HL-60 (cell line): ENCODE results near the gene RPAP3.

Source experiments
- DNase-seq, 2 experiments: peaks; one replicate each; pipeline ENCODE4 v3.0.0-alpha.2; 2010 to 2020; ENCODE audit warnings: low read depth in 1 of 2, low spot score in 1 of 2
- H3K27ac ChIP-seq: fragments of 250-450 bp; sonication (Bioruptor Pico); replicated peaks from 2 replicates; pipeline ENCODE4 v1.5.1; 2020; ENCODE audit warnings: mild to moderate bottlenecking, moderate library complexity
- H3K27me3 ChIP-seq: fragments of 250-450 bp; sonication (Bioruptor Pico); 2 replicates; pipeline ENCODE4 v1.5.1; 2021; ENCODE audit warnings: mild to moderate bottlenecking, moderate library complexity; ENCODE audit not compliant: insufficient read depth, poor library complexity, severe bottlenecking
- H3K4me3 ChIP-seq: replicated peaks from 2 replicates; pipeline ENCODE4 v1.5.1; 2011; ENCODE audit warnings: mild to moderate bottlenecking, control low read depth, low read length; ENCODE audit not compliant: insufficient read depth
- CTCF ChIP-seq: IDR thresholded peaks from one replicate; pipeline ENCODE4 v1.5.1; 2011; ENCODE audit warnings: low read length, control low read depth, inconsistent platforms; ENCODE audit not compliant: insufficient read depth
- GABPA ChIP-seq: IDR thresholded peaks from 2 replicates; pipeline ENCODE4 v1.6.1; 2012; ENCODE audit warnings: low read depth
- POLR2AphosphoS5 ChIP-seq: IDR thresholded peaks from 2 replicates; pipeline ENCODE4 v1.6.1; 2012; ENCODE audit warnings: low read depth
- REST ChIP-seq: IDR thresholded peaks from 2 replicates; pipeline ENCODE4 v1.6.1; 2012; ENCODE audit warnings: low read depth; ENCODE audit not compliant: insufficient replicate concordance
- SPI1 ChIP-seq: IDR thresholded peaks from 2 replicates; pipeline ENCODE4 v1.6.1; 2012; ENCODE audit warnings: low read depth, mild to moderate bottlenecking, borderline replicate concordance

Gene RPAP3

GRCh38 chr12:47725091-47725772 is 19.4 kb upstream of the RPAP3 start, which contains the start of gene ENDOU:
TSS of gene ENDOU (minus strand) at chr12:47725490. CDS start at chr12:47725413, 77 bp downstream.
- TF ChIP-seq POLR2AphosphoS5 (no peak), SPI1 (no peak), REST (no peak), CTCF (no peak), GABPA (no peak)
- Histone ChIP-seq H3K4me3 (no peak within 1 kb of the TSS), H3K27me3 (no peaks in the 10 kb centered on the region), H3K27ac (no peak within 1 kb of the TSS)
- no peak for DNase-seq

- Histone ChIP-seq H3K27ac (no peak overlapping the region), H3K27me3 (no peaks in the 10 kb centered on the region), H3K4me3 (no peak overlapping the region)
- TF ChIP-seq REST = no peak
- no peak for TF ChIP-seq CTCF
- TF ChIP-seq POLR2AphosphoS5 = no peak
- no peak for TF ChIP-seq GABPA
- TF ChIP-seq SPI1 = no peak
- no peak for DNase-seq
Observed at GRCh38 chr12:47722941-47723631, 17.3 kb upstream of the RPAP3 start.

GRCh38 chr12:47722136-47722834 is 16.5 kb upstream of the RPAP3 start:
- no peaks in the 10 kb centered on the region for H3K27me3 ChIP-seq
- no peak for DNase-seq
- no peak overlapping the region for H3K27ac ChIP-seq
- TF ChIP-seq GABPA (no peak), SPI1 (no peak), CTCF (no peak), REST (no peak), POLR2AphosphoS5 (no peak)
- no peak overlapping the region for H3K4me3 ChIP-seq
